Smooth muscle cell (in vitro differentiated cells): Measurements from ENCODE around the gene EME2. TPM values are rescaled to one million over a fixed set of nuclear protein-coding genes. Genes with fewer than 3 reads are reported as not detected.

ENCODE experiments used
- DNase-seq: peaks from one replicate; lab custom pipeline; 2025; ENCODE audit not compliant: unreplicated experiment; lab: John Stamatoyannopoulos, UW
- H2AFZ ChIP-seq: fragments of 200-600 bp; sonication (generic); 2 replicates; pipeline ENCODE4 v1.6.0; 2016; ENCODE audit warnings: antibody characterized with exemption, low read depth, mild to moderate bottlenecking
- H3F3A ChIP-seq: fragments of 200-600 bp; sonication (generic); 2 replicates; pipeline ENCODE4 v1.6.0; 2017; ENCODE audit warnings: antibody characterized with exemption, low read depth
- H3K27ac ChIP-seq: fragments of 200-600 bp; sonication (generic); 2 replicates; pipeline ENCODE4 v1.5.1; 2016; ENCODE audit warnings: low read depth, mild to moderate bottlenecking
- H3K27me3 ChIP-seq: fragments of 200-600 bp; sonication (generic); 2 replicates; pipeline ENCODE4 v1.6.1; 2016; ENCODE audit warnings: low read depth, mild to moderate bottlenecking
- H3K36me3 ChIP-seq: fragments of 200-600 bp; sonication (generic); 2 replicates; pipeline ENCODE4 v1.5.1; 2016; ENCODE audit warnings: low read depth
- H3K4me1 ChIP-seq: fragments of 200-600 bp; sonication (generic); 2 replicates; pipeline ENCODE4 v1.5.1; 2016; ENCODE audit warnings: low read depth
- H3K4me2 ChIP-seq: fragments of 200-600 bp; sonication (generic); 2 replicates; pipeline ENCODE4 v1.6.0; 2016; ENCODE audit warnings: mild to moderate bottlenecking
- H3K4me3 ChIP-seq: fragments of 200-600 bp; sonication (generic); 2 replicates; pipeline ENCODE4 v1.5.1; 2016; ENCODE audit warnings: mild to moderate bottlenecking
- H3K79me2 ChIP-seq: fragments of 200-600 bp; sonication (generic); 2 replicates; pipeline ENCODE4 v1.6.0; 2016; ENCODE audit warnings: low read depth, mild to moderate bottlenecking
- H3K9ac ChIP-seq: fragments of 200-600 bp; sonication (generic); 2 replicates; pipeline ENCODE4 v1.6.0; 2016; ENCODE audit warnings: low read depth
- H3K9me3 ChIP-seq: fragments of 200-600 bp; sonication (generic); replicated peaks from 2 replicates; pipeline ENCODE4 v1.5.1; 2016; ENCODE audit warnings: low read depth
- H4K20me1 ChIP-seq: fragments of 200-600 bp; sonication (generic); 2 replicates; pipeline ENCODE4 v1.6.0; 2016; ENCODE audit warnings: low read depth
- CTCF ChIP-seq: fragments of 200-600 bp; sonication (generic); IDR thresholded peaks from 2 replicates; pipeline ENCODE4 v1.5.1; 2017; ENCODE audit warnings: borderline replicate concordance, mild to moderate bottlenecking, antibody characterized with exemption; ENCODE audit not compliant: insufficient read depth, poor library complexity, severe bottlenecking
- WGBS: methylation state at CpG from one replicate; pipeline ENCODE4 v1.1.7; 2016; ENCODE audit warnings: low lambda C conversion rate; 5-methylcytosine and 5-hydroxymethylcytosine counted together
- polyA plus RNA-seq: library from polyadenylated mRNA; unstranded; fragments of >200 nt; fragmentation: Nextera tagmentation; extraction: Ambion mirVana; gene quantifications from 2 replicates; pipeline ENCODE4 v1.2.1, GENCODE V29; 2016
- total RNA-seq: library from RNA; depleted of rRNA; stranded (reverse); fragments of >200 nt; gene quantifications from 2 replicates; pipeline ENCODE4 v1.2.3, GENCODE V29; 2014

Gene EME2
- total and polyA plus RNA-seq, 2 experiments from 2014 or later = 3.6 to 3.8 TPM

- no peak for DNase-seq
- H3K79me2 ChIP-seq = peaks cover 10% of the 10 kb centered on the region
- no peaks in the 10 kb centered on the region for H3K27me3 ChIP-seq
- no peak overlapping the region for H3K9ac ChIP-seq
- H3F3A ChIP-seq = no peaks in the 10 kb centered on the region
- H3K4me2 ChIP-seq = no peak overlapping the region
- 97% methylated on average over 24 of the region's 24 CpGs for WGBS
- no peak overlapping the region for H2AFZ ChIP-seq
- no peak overlapping the region for H3K4me3 ChIP-seq
- H3K9me3 ChIP-seq = no peaks in the 10 kb centered on the region
- no peak overlapping the region for H3K27ac ChIP-seq
- no peaks in the 10 kb centered on the region for H3K4me1 ChIP-seq
- no peaks in the 10 kb centered on the region for H4K20me1 ChIP-seq
- no peaks in the 10 kb centered on the region for H3K36me3 ChIP-seq
- TF ChIP-seq CTCF = no peak
These were observed 49.4 kb downstream of the EME2 start for GRCh38 chr16:1821861-1822611.

- no peaks in the 10 kb centered on the region for H3K9me3 ChIP-seq
- H4K20me1 ChIP-seq = no peaks in the 10 kb centered on the region
- DNase-seq = no peak
- H3K9ac ChIP-seq = no peak overlapping the region
- no peaks in the 10 kb centered on the region for H3K27me3 ChIP-seq
- H3K4me2 ChIP-seq = no peak overlapping the region
- peaks cover 2% of the 10 kb centered on the region for H3K4me1 ChIP-seq
- H3F3A ChIP-seq = no peaks in the 10 kb centered on the region
- no peak overlapping the region for H3K27ac ChIP-seq
- H2AFZ ChIP-seq = no peak overlapping the region
- no peaks in the 10 kb centered on the region for H3K36me3 ChIP-seq
- WGBS = 98% methylated on average over 16 of the region's 16 CpGs
- peaks cover 13% of the 10 kb centered on the region for H3K79me2 ChIP-seq
- no peak for TF ChIP-seq CTCF
- no peak overlapping the region for H3K4me3 ChIP-seq
These were observed 50.2 kb downstream of the EME2 start for GRCh38 chr16:1822801-1823200.

- Histone ChIP-seq H3K27me3 (no peaks in the 10 kb centered on the region), H3K4me1 (peaks cover 12% of the 10 kb centered on the region), H3K27ac (no peak overlapping the region), H4K20me1 (no peaks in the 10 kb centered on the region), H3K9ac (no peak overlapping the region), H3K36me3 (no peaks in the 10 kb centered on the region), H3K4me2 (no peak overlapping the region), H3K9me3 (no peaks in the 10 kb centered on the region), H2AFZ (no peak overlapping the region), H3K4me3 (no peak overlapping the region), H3F3A (no peaks in the 10 kb centered on the region), H3K79me2 (peaks cover 23% of the 10 kb centered on the region)
- DNase-seq = no peak
- 62% methylated on average over 9 of the region's 9 CpGs for WGBS
- peak; percentile 7 for TF ChIP-seq CTCF
These were observed 51.2 kb downstream of the EME2 start for GRCh38 chr16:1823821-1824220.

GRCh38 chr16:1825381-1825863 is 52.8 kb downstream of the EME2 start:
- Histone ChIP-seq H3K9ac (no peak overlapping the region), H3K27ac (no peak overlapping the region), H3K4me3 (peak overlapping the region; percentile 83), H3K27me3 (no peaks in the 10 kb centered on the region), H2AFZ (no peak overlapping the region), H3K4me1 (peaks cover 18% of the 10 kb centered on the region), H3K79me2 (peaks cover 31% of the 10 kb centered on the region), H3K9me3 (no peaks in the 10 kb centered on the region), H3K36me3 (no peaks in the 10 kb centered on the region), H3F3A (no peaks in the 10 kb centered on the region), H4K20me1 (no peaks in the 10 kb centered on the region), H3K4me2 (peak overlapping the region; percentile 87)
- WGBS = 90% methylated on average over 15 of the region's 15 CpGs
- DNase-seq = no peak
- TF ChIP-seq CTCF = no peak
